HUES64 (cell line): ENCODE measurements around the gene CLCNKA.
"Not testable (repeated sequence)": the region's sequence is repeated elsewhere in the genome, so short reads cannot be mapped to it uniquely, and the experiment has no call there.

Source experiments
- H3K27ac ChIP-seq: 2 replicates; pipeline ENCODE4 v1.7.0; 2013; ENCODE audit warnings: low read depth, low read length, inconsistent platforms
- H3K27me3 ChIP-seq: 2 replicates; pipeline ENCODE4 v1.6.1; 2013; ENCODE audit warnings: mild to moderate bottlenecking, low read length; ENCODE audit not compliant: insufficient read depth
- H3K36me3 ChIP-seq: 2 replicates; pipeline ENCODE4 v1.6.1; 2013; ENCODE audit warnings: mild to moderate bottlenecking, low read length; ENCODE audit not compliant: insufficient read depth
- H3K4me1 ChIP-seq: 2 replicates; pipeline ENCODE4 v1.6.1; 2013; ENCODE audit warnings: mild to moderate bottlenecking, low read length, moderate library complexity; ENCODE audit not compliant: insufficient read depth
- H3K4me3 ChIP-seq: 2 replicates; pipeline ENCODE4 v1.5.1; 2013; ENCODE audit warnings: mild to moderate bottlenecking, low read length, moderate library complexity
- H3K9ac ChIP-seq: 2 replicates; pipeline ENCODE4 v1.6.1; 2013; ENCODE audit warnings: mild to moderate bottlenecking, low read depth, low read length
- H3K9me3 ChIP-seq: 2 replicates; pipeline ENCODE4 v1.6.1; 2013; ENCODE audit warnings: low read depth, low read length; ENCODE audit not compliant: insufficient read depth
- WGBS: fragments of 150-250, 120-280 bp; methylation state at CpG from one replicate; pipeline ENCODE4 v1.1.7; 2013; ENCODE audit warnings: missing lambda C conversion rate; 5-methylcytosine and 5-hydroxymethylcytosine counted together

The CLCNKA gene

DNA sequence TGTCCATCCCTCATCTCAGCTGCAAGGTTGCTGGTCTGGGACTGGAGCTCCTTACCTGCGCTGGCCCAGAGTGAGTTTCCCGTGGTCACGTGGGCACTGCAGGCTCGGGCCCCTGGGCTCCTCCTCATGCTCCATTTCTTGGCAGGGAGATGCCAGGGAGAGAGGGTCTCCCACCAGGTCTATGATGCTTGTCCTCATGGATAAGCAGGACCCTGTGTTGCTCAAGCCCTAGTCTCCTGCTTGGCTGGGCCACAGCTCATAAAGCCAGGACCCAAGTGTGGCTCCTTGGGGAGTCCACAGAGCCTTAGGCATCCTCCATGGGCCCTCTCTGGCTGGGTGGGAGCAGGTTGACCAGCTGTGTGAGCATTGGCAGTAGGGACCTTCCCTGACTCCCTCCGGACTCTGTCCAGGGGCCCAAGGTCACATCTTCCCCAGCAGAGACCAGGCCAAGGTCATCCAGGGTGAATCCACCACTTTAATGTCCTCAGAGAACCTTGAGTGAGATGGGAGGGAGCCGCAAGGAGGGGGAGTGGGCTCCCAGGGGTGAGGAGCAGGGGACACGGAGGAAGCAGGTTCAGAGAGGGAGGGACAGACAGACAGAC, 35.6 kb downstream of the CLCNKA start:
- H3K27ac ChIP-seq, H3K27me3 ChIP-seq, H3K4me3 ChIP-seq, H3K9me3 ChIP-seq, H3K4me1 ChIP-seq, H3K36me3 ChIP-seq, H3K9ac ChIP-seq: not testable (repeated sequence)
- WGBS, result 80% methylated on average over 7 of the region's 7 CpGs

DNA sequence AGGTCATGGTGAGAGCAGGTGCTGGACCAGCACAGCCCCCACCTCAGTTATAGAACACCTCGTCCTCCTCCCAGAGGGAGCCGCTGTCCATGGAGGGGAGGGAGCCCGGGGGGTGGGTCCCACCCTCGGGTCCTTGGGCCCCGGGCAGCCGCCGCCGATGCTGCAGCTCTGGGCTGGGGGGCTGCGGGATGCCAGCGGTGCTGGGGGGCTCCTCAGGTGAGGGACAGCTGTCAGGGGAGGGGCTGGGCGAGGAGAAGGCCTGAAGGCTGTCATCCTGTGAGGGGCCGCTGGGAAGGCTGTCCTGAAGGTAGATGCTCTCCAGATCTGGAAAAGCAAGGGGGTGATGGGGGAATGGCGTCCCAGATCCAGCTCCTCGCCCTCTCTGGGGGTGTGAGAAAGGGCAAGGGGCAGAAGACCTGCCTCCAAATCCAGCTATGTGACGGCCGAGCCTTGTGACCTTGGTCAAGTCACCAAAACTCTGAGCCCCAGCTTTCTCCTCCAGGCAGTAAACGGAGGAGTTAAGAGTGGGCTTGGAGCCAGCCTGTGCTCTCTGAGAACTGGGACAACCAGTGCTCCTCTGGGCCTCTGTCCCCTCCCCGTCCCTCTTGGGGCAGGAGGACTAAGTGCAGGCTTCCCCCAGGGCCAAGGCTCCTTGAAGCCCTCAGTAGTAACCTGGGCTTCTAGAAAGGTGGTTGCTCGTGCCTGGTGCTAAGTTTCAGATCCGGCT, 36.7 kb downstream of the CLCNKA start:
- H3K4me3 ChIP-seq, H3K27me3 ChIP-seq, H3K9ac ChIP-seq, H3K27ac ChIP-seq, H3K4me1 ChIP-seq, H3K9me3 ChIP-seq, H3K36me3 ChIP-seq: not testable (repeated sequence)
- 91% methylated on average over 12 of the region's 20 CpGs for WGBS

DNA sequence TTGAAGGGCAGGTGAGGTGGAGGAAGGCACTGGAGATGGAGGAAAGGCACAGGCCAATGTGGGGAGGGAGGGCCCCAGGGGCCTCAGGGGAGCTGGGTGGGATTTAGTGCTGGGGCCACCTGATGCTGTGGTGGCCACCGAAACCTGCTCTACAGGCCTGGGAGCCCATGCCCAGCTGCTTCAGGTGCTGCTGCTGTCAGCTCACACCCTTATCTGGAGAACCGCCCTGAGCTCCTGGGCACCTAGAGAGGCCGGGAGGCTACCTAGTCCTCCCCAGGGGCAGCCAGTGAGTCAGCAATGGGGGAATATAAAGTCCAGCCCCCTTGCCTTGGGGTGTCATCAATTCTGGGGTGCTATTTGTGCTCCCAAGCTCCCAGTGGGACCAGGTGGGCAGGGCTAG, 39.4 kb downstream of the CLCNKA start:
- Histone ChIP-seq H3K4me1 (peaks cover 12% of the 10 kb centered on the region; the same call in 1 of the 2 replicates), H3K27me3 (peaks cover 4% of the 10 kb centered on the region; the same call in 1 of the 2 replicates), H3K36me3 (no peaks in the 10 kb centered on the region), H3K9ac (no peak overlapping the region), H3K4me3 (no peak overlapping the region), H3K27ac (no peak overlapping the region), H3K9me3 (no peaks in the 10 kb centered on the region)
- 88% methylated on average over 3 of the region's 3 CpGs for WGBS

DNA sequence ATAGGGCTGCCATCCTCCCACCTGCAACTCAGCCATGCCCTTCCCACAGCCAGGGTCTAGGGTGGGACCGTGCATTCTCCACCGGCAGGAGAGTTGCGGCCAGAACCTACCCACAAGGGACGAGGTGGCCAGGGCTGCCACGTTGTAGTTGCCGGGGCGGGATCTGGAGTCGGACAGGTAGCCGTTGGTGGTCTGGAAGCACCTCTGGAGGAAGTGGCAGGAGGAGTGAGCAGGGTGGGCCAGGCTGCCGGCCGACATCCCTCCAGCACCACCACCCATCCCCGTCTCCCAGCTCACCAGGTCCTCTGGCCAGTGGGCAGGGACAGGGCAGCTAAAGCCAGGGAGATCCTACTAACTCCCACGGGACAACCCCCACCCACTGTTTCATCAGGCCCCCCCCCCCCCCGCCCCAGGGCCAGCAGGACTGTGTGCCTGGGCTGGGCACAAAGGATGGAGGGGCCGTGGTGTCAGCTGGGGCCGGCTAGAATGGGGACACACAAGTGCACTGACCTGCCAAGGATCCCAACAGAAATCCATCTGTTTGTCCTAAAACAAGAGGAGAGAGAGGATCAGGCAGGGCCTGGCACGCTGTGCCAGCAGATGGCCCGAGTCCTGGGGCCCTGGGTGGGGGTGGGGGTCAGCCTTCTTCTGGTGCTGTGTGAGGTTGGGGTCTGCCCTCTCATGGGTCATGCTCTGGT, 40.3 kb downstream of the CLCNKA start:
- H3K27me3 ChIP-seq, H3K9ac ChIP-seq, H3K36me3 ChIP-seq, H3K4me3 ChIP-seq, H3K27ac ChIP-seq, H3K9me3 ChIP-seq: not testable (repeated sequence)
- peaks cover 12% of the 10 kb centered on the region; the same call in 1 of the 2 replicates for H3K4me1 ChIP-seq
- 73% methylated on average over 17 of the region's 18 CpGs for WGBS

DNA sequence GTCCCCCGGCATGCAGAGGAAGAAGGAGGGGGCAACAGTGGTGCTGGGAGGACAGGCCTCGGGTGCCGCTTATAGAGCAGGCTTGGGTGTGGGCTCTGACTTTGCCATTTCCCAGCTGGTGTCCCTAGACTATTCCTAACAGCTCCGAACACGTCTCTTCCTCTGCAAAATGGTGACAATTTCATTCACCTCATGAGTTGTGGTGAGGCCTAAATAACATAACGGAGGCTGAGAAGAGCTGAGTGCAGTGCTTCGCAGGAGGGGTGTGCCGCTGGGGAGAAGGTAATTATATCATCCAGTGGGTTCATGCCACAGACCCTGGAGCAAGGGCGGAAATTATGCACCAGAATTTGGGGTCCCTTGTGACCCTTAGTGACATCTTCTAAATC, 40.8 kb downstream of the CLCNKA start:
- H3K36me3 ChIP-seq, H3K9ac ChIP-seq, H3K27ac ChIP-seq, H3K4me3 ChIP-seq, H3K9me3 ChIP-seq, H3K27me3 ChIP-seq: not testable (repeated sequence)
- WGBS, result 87% methylated on average over 9 of the region's 9 CpGs
- H3K4me1 ChIP-seq, result peaks cover 12% of the 10 kb centered on the region; the same call in 1 of the 2 replicates

DNA sequence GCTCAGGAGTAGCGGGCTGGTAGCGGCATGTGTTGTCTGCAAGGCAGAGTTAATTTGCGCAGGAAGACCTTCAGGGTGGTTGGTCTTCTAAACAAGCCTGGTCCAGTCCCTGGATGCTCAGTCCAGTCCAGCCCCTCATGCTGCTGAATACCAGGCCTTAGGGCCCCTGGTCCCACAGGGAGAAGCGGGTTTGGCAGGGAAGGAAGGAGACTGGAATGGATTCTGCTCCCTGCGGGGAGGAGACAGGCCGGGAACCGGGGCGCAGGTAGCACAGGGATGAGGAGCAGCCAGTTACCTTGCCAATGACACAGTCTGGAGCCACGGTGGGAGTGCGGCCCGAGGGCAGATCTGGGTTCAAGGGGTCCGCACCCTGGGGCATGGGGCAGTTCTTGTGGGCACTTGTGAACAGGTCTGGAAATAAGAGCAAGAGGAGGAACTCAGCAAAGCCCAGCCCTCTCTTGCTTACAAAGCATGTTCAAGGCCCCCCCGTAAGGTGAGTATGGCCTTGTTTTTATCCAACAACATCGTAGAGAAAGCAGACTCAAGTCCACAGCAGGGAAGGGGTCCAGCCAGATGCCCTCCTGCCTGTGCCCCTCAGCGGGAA, 41.5 kb downstream of the CLCNKA start:
- Histone ChIP-seq H3K4me3 (no peak overlapping the region), H3K27me3 (peaks cover 4% of the 10 kb centered on the region; the same call in 1 of the 2 replicates), H3K9ac (no peak overlapping the region), H3K36me3 (no peaks in the 10 kb centered on the region), H3K4me1 (peaks cover 12% of the 10 kb centered on the region; the same call in 1 of the 2 replicates), H3K27ac (no peak overlapping the region), H3K9me3 (no peaks in the 10 kb centered on the region)
- 89% methylated on average over 15 of the region's 15 CpGs for WGBS

DNA sequence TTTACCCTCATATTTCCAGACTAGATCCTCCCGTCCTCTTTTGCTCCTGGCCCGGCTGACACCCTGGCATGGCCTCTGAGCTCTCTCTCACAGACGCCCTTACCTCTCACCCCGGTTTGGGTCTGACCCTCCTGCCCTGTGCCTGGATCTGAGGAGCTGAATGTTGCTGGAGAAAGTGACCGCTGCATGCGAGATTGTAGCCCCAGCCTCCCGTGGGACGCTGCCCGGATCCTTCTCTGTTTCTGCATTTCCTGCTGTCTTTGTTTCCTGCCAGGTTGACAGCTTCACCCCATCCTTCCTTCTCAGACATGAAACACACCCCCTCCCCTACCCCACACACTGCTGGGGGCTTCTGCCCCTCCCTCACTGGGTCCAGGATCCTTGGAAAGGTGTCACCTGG, 42.1 kb downstream of the CLCNKA start:
- H3K4me1 ChIP-seq, result peaks cover 12% of the 10 kb centered on the region; the same call in 1 of the 2 replicates
- peaks cover 4% of the 10 kb centered on the region; the same call in 1 of the 2 replicates for H3K27me3 ChIP-seq
- H3K9ac ChIP-seq, result no peak overlapping the region
- H3K9me3 ChIP-seq, result no peaks in the 10 kb centered on the region
- no peak overlapping the region for H3K27ac ChIP-seq
- no peaks in the 10 kb centered on the region for H3K36me3 ChIP-seq
- no peak overlapping the region for H3K4me3 ChIP-seq
- 55% methylated on average over 9 of the region's 9 CpGs for WGBS

DNA sequence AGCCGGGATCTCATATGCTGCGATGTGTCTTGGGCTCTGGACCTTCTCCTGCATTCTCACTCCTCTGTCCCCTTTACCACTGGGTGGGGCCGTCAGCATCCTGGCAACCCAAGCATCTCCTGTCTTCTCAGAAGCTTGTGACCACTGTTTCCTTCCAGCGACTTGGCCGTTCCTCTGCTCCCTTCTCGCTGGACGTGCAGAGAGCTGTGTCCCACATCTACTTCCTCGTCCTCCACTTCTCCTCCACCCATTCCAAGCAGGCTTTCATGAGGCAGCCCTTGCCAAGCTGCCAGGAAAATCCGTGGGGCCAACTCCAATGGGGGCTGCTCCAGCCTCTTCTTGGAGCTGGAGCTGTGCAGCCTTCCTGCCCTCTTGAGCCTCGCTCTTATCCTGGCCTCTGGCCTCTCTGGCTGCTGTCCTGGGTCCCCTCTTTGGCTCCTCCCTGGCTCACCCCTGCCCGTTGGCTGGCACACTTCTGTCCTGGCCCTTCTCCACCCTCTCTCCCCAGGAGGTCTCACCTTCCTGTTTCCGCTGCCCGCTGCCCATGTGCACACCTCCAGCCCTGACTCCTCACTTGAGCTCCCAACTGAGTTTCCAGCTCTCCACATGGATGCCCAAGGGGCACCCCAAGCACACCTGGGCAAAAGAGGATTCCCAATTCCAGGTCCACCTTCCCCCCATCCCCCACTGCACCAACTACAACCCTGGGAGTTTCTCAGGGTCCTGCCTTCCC, 42.9 kb downstream of the CLCNKA start:
- no peak overlapping the region for H3K27ac ChIP-seq
- H3K9me3 ChIP-seq, result no peaks in the 10 kb centered on the region
- no peaks in the 10 kb centered on the region for H3K36me3 ChIP-seq
- peaks cover 4% of the 10 kb centered on the region; the same call in 1 of the 2 replicates for H3K27me3 ChIP-seq
- peaks cover 12% of the 10 kb centered on the region; the same call in 1 of the 2 replicates for H3K4me1 ChIP-seq
- no peak overlapping the region for H3K9ac ChIP-seq
- no peak overlapping the region for H3K4me3 ChIP-seq
- 81% methylated on average over 13 of the region's 13 CpGs for WGBS

DNA sequence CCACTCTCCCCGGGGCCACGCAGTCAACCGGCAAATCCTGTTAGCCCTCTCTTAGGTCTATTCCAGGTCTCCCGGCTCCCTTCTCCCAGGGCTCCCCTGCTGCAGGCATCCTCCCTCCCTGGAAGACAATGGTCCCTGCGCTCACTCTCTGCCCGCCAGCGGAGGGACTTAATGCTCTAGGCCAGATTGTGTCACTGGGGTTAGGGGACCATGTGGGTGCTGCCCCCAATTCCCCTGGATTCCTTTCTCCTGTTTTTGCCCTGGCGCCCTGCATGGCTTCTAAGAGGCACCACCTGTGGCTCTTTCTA, 43.4 kb downstream of the CLCNKA start:
- 73% methylated on average over 8 of the region's 8 CpGs for WGBS
- no peak overlapping the region for H3K9ac ChIP-seq
- no peak overlapping the region for H3K27ac ChIP-seq
- H3K27me3 ChIP-seq, result peaks cover 4% of the 10 kb centered on the region; the same call in 1 of the 2 replicates
- peaks cover 12% of the 10 kb centered on the region; the same call in 1 of the 2 replicates for H3K4me1 ChIP-seq
- H3K36me3 ChIP-seq, result no peaks in the 10 kb centered on the region
- no peak overlapping the region for H3K4me3 ChIP-seq
- H3K9me3 ChIP-seq, result no peaks in the 10 kb centered on the region

DNA sequence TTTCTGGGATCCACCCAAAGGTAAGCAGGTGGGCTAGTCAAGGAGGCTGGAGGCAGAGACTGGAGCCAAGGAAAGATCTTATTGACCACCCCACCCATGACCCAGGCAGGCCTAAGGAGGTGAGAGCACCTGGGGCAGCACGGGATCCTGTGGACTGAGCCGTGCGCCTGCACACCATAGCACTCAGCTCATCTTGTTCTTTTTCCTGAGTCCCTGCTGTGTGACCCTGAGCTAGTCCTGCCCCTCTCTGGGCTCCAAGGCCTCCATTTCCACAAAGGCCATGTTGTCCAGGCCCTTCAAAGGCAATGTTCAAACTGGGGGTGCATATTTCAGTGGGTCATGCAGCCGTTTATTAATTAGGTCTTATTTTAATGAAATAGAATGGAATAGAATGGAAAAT, 44.4 kb downstream of the CLCNKA start:
- H3K36me3 ChIP-seq, result no peaks in the 10 kb centered on the region
- peaks cover 12% of the 10 kb centered on the region; the same call in 1 of the 2 replicates for H3K4me1 ChIP-seq
- H3K27me3 ChIP-seq, result peaks cover 5% of the 10 kb centered on the region
- no peak overlapping the region for H3K9ac ChIP-seq
- no peaks in the 10 kb centered on the region for H3K9me3 ChIP-seq
- H3K4me3 ChIP-seq, result no peak overlapping the region
- no peak overlapping the region for H3K27ac ChIP-seq
- WGBS, result 95% methylated on average over 4 of the region's 4 CpGs
